Measurements from ENCODE around the gene SLC25A44. TPM values are rescaled to one million over a fixed set of nuclear protein-coding genes. Genes with fewer than 3 reads are reported as not detected.
"Not testable (repeated sequence)": the region's sequence is repeated elsewhere in the genome, so short reads cannot be mapped to it uniquely, and the experiment has no call there.

Gene SLC25A44
- total and polyA plus RNA-seq, 2 donors (not counting 1 experiment from before 2014, with no cell fraction given) = 14.9 to 27.2 TPM

GRCh38 chr1:156177919-156178654 lies 15.8 kb upstream of the SLC25A44 start:
- Histone ChIP-seq H3K9me3 (ENCODE audit: control extremely low read depth in 1 of 3, control insufficient read depth in 2 of 3, insufficient read depth in 1 of 3, low read length in 2 of 3) (no peaks in the 10 kb centered on the region), H3K4me1 (ENCODE audit: control insufficient read depth in 2 of 2, insufficient read depth in 2 of 2, low read length in 2 of 2) (no peaks in the 10 kb centered on the region), H3K79me2 (ENCODE audit: control insufficient read depth, insufficient read depth, low read length) (no peaks in the 10 kb centered on the region), H4K20me1 (ENCODE audit: control insufficient read depth, insufficient read depth, low read length, poor library complexity, severe bottlenecking) (no peaks in the 10 kb centered on the region), H3K9ac (ENCODE audit: low read length) (no peak overlapping the region), H2AFZ (ENCODE audit: insufficient read depth, low read depth, low read length, poor library complexity, severe bottlenecking) (no peak overlapping the region), H3K36me3 (replicated peaks in 1 of 2; ENCODE audit: control extremely low read depth in 1 of 2, control insufficient read depth in 1 of 2, extremely low read depth in 1 of 2, insufficient read depth in 2 of 2, low read length in 1 of 2) (peaks cover 0 to 6% of the 10 kb centered on the region in 2 experiments), H3K4me2 (replicated peaks; ENCODE audit: low read depth, low read length, poor library complexity, severe bottlenecking) (no peak overlapping the region), H3K27ac (ENCODE audit: low read length in 2 of 2) (no peak overlapping the region), H3K27me3 (replicated peaks in 1 of 4; ENCODE audit: control extremely low read depth in 1 of 4, control insufficient read depth in 3 of 4, insufficient read depth in 4 of 4, low read length in 3 of 4) (no peaks in the 10 kb centered on the region), H3K4me3 (ENCODE audit: control extremely low read depth in 1 of 5, extremely low read depth in 1 of 5, insufficient read depth in 1 of 5, low read depth in 2 of 5, low read length in 4 of 5) (no peak overlapping the region)
- no peak overlapping the region for H3K27ac Mint-ChIP-seq
- ChIA-PET POLR2A (no interaction called here), CTCF (no interaction called here)
- TF ChIP-seq EZH2 (IDR thresholded peaks at IDR 0.05; ENCODE audit: borderline replicate concordance, insufficient read depth, low read depth, low read length, poor library complexity, severe bottlenecking) (no peak), CTCF (IDR thresholded peaks at IDR 0.05) (no peak)
- no peak overlapping the region for H3K4me3 Mint-ChIP-seq
- no peaks in the 10 kb centered on the region for H3K27me3 Mint-ChIP-seq
- no peak for ATAC-seq (ENCODE audit: low read depth)
- no peak for DNase-seq
- intact Hi-C loops (cut with micrococcal nuclease) = no loop called here
- no peaks in the 10 kb centered on the region for H3K9me3 Mint-ChIP-seq (ENCODE audit: insufficient read depth)
- 80% methylated on average over 7 of the region's 7 CpGs for WGBS (ENCODE audit: insufficient coverage)
- H3K4me1 Mint-ChIP-seq = peaks cover 5% of the 10 kb centered on the region

GRCh38 chr1:156180471-156180870 lies 13.4 kb upstream of the SLC25A44 start:
- TF ChIP-seq EZH2 (IDR thresholded peaks at IDR 0.05; ENCODE audit: borderline replicate concordance, insufficient read depth, low read depth, low read length, poor library complexity, severe bottlenecking) (no peak), CTCF (IDR thresholded peaks at IDR 0.05) (no peak)
- no peak overlapping the region for H3K4me3 ChIP-seq (ENCODE audit: control extremely low read depth in 1 of 5, extremely low read depth in 1 of 5, insufficient read depth in 1 of 5, low read depth in 2 of 5, low read length in 4 of 5)
- no peak overlapping the region for H2AFZ ChIP-seq (ENCODE audit: insufficient read depth, low read depth, low read length, poor library complexity, severe bottlenecking)
- Mint-ChIP-seq H3K4me1 (peaks cover 5% of the 10 kb centered on the region), H3K4me3 (no peak overlapping the region), H3K27me3 (no peaks in the 10 kb centered on the region), H3K9me3 (ENCODE audit: insufficient read depth) (no peaks in the 10 kb centered on the region), H3K27ac (no peak overlapping the region)
- no peak overlapping the region for H3K4me2 ChIP-seq (replicated peaks; ENCODE audit: low read depth, low read length, poor library complexity, severe bottlenecking)
- CTCF ChIA-PET = no interaction called here
- WGBS (ENCODE audit: insufficient coverage) = 88% methylated on average over 1 of the region's 3 CpGs
- no peak overlapping the region for H3K27ac ChIP-seq (ENCODE audit: low read length in 2 of 2)
- DNase-seq = no peak
- intact Hi-C loops (cut with micrococcal nuclease) = no loop called here
- H3K36me3 ChIP-seq (replicated peaks in 1 of 2; ENCODE audit: control extremely low read depth in 1 of 2, control insufficient read depth in 1 of 2, extremely low read depth in 1 of 2, insufficient read depth in 2 of 2, low read length in 1 of 2) = peaks cover 0 to 3% of the 10 kb centered on the region in 2 experiments
- ATAC-seq (ENCODE audit: low read depth) = no peak
- no peaks in the 10 kb centered on the region for H3K4me1 ChIP-seq (ENCODE audit: control insufficient read depth in 2 of 2, insufficient read depth in 2 of 2, low read length in 2 of 2)
- no peak overlapping the region for H3K9ac ChIP-seq (ENCODE audit: low read length)
- no peaks in the 10 kb centered on the region for H3K79me2 ChIP-seq (ENCODE audit: control insufficient read depth, insufficient read depth, low read length)
- POLR2A ChIA-PET = no interaction called here
- no peaks in the 10 kb centered on the region for H3K27me3 ChIP-seq (replicated peaks in 1 of 4; ENCODE audit: control extremely low read depth in 1 of 4, control insufficient read depth in 3 of 4, insufficient read depth in 4 of 4, low read length in 3 of 4)
- H4K20me1 ChIP-seq (ENCODE audit: control insufficient read depth, insufficient read depth, low read length, poor library complexity, severe bottlenecking) = no peaks in the 10 kb centered on the region
- H3K9me3 ChIP-seq (ENCODE audit: control extremely low read depth in 1 of 3, control insufficient read depth in 2 of 3, insufficient read depth in 1 of 3, low read length in 2 of 3) = no peaks in the 10 kb centered on the region

GRCh38 chr1:156181391-156181924 lies 12.4 kb upstream of the SLC25A44 start:
- not testable (repeated sequence) for H3K4me2 ChIP-seq (replicated peaks; ENCODE audit: low read depth, low read length, poor library complexity, severe bottlenecking)

More at GRCh38 chr1:156181391-156181924, 12.4 kb upstream of the SLC25A44 start:
- H3K27ac ChIP-seq (ENCODE audit: low read length in 2 of 2); H3K4me1 ChIP-seq (ENCODE audit: control insufficient read depth in 2 of 2, insufficient read depth in 2 of 2, low read length in 2 of 2); H3K27me3 Mint-ChIP-seq; H3K9ac ChIP-seq (ENCODE audit: low read length); H3K4me3 ChIP-seq (ENCODE audit: control extremely low read depth in 1 of 5, extremely low read depth in 1 of 5, insufficient read depth in 1 of 5, low read depth in 2 of 5, low read length in 4 of 5); H3K4me1 Mint-ChIP-seq; POLR2A ChIA-PET; ATAC-seq (ENCODE audit: low read depth); intact Hi-C loops (cut with micrococcal nuclease); H3K9me3 Mint-ChIP-seq (ENCODE audit: insufficient read depth); H3K27ac Mint-ChIP-seq; H3K27me3 ChIP-seq (replicated peaks in 1 of 4; ENCODE audit: control extremely low read depth in 1 of 4, control insufficient read depth in 3 of 4, insufficient read depth in 4 of 4, low read length in 3 of 4); H3K4me3 Mint-ChIP-seq; H4K20me1 ChIP-seq (ENCODE audit: control insufficient read depth, insufficient read depth, low read length, poor library complexity, severe bottlenecking); DNase-seq; H2AFZ ChIP-seq (ENCODE audit: insufficient read depth, low read depth, low read length, poor library complexity, severe bottlenecking); CTCF ChIA-PET; H3K36me3 ChIP-seq (replicated peaks in 1 of 2; ENCODE audit: control extremely low read depth in 1 of 2, control insufficient read depth in 1 of 2, extremely low read depth in 1 of 2, insufficient read depth in 2 of 2, low read length in 1 of 2); H3K79me2 ChIP-seq (ENCODE audit: control insufficient read depth, insufficient read depth, low read length); H3K9me3 ChIP-seq (ENCODE audit: control extremely low read depth in 1 of 3, control insufficient read depth in 2 of 3, insufficient read depth in 1 of 3, low read length in 2 of 3): not testable (repeated sequence)
- WGBS (ENCODE audit: insufficient coverage) = 95% methylated on average over 3 of the region's 8 CpGs
